NOMO-1 (cell line): Measurements from ENCODE around the gene SNRK.

Experiments
- DNase-seq, 2 experiments: peaks; one replicate each; lab custom pipeline; 2025; ENCODE audit not compliant: unreplicated experiment in 2 of 2; lab: John Stamatoyannopoulos, UW

The SNRK gene

DNA sequence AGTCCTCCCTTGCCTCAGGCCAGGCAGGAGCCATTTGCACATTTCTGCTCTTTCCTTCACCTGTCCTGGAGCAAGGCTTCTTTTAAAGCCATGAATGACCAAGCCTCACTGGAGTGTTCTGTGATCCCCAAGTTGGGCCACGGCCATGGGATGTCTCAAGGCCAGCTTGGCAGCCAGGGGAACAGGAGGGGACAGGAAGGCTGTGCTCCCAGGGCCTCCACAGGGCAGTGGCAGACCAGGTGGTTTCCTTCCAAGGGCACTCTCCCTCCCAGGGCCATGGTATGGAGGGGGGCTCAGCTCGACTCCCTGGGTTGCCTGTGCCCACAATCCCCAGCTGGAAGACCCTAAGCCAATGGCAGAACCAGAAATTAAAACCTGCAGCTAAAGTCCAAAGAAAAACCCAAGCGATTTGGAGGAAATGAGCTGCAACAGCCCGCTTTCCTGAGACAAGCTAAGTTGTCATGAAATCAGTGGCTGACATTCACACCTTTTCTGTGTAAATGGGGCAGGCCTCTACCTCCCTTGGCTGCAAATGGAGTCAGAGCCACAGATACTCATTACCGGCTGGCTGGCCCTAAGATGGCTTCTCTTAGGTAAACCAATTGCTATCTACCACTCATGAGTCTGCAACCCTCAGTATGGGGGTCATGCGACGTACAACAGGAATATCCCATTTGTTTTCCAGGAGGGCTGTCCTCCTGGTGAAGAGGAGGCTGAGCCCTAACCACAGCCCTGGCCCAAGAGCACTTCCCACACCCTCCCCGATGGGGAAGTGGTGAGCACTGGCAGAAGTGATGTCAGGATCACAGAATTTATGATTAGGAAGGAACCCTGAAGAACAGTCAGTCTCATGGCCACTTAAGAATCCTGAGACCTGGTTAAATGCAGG, 83.3 kb downstream of the SNRK start:
- peak; percentile 68 to 71 for DNase-seq

DNA sequence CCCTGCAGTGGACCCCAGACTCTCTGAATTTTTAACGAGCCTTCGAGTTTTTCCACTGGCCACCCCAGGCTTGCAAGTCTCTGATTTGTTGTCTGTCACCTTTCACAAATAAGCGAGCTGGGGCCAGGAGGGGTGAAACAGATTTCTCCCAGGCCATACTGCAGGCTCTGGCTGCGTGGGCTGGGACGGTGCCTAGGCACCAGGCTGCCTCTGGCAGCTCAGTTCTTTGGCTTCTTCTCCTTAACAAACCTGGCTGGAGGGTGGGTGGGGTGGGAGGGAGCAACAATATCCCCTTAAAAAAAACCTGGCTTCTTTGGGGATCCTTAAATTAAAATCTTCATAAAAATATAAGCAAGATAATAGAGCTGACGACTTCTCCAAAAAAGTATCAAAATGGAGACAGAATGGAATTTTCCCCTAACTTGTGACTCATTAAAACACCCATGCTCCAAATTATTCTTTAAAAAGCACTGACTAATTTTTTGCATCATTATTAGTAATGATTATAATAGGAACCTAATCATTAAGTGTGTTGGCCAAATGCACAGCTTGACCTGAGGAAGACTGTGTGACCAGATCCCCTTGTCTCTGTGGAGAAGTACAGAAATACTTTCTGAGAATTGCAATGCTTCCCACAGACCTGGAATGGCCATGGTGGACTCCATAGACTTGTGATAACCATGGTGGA, 84.1 kb downstream of the SNRK start:
- DNase-seq, result no peak

DNA sequence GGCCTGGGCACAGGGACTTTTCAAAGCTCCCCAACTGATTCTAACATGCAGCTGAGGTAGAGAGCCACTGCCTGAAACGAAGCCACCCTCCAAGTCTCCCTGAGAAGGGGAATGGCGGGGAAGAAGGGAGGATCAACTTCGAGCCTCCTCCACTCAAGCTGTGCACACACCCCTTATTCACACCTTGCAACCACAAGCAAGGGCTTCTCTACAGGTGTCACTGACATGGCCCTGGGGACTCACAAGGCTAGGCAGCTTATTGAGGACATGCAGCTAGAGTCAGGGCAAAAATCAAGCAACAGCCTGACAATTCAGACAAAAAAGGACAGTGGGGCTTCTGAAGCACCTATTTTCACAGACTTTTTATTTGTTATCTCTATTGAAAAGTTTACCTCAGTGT, 85.2 kb downstream of the SNRK start:
- DNase-seq, result no peak

DNA sequence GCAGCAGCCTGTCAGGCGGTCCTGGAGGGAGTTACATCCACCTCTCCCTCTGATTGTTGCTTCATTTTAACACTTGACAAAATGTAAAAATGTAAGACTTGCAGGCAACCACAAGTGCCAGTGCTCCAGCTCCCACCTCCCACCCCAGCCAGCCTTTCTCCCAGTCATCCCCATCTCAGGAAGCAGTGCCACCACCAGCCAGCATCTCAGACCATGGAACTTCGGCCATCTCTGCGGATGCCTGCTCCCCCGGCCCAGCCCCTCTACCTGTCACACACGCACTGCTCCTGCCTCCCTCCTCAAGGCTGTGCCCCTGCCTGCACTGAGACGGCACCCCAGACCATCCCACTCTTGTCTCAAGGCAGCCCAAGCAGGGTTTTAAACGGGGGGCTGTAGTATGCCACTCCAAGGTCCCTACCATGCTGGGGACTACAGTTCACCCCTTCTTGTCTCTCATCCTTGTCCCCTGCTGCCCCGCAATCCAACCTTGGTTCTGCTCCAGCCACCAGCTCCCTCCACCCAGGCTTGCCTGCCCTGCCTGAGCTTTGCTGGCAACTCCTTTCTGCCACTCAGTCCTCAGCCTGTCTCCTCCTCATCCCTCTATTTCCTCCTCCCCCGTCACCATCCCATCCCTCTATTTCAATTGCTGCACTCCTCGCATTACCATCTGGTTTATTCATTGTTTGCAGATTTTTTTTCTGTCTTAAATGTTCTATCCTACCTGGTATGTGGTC, 85.8 kb downstream of the SNRK start:
- DNase-seq, result no peak

DNA sequence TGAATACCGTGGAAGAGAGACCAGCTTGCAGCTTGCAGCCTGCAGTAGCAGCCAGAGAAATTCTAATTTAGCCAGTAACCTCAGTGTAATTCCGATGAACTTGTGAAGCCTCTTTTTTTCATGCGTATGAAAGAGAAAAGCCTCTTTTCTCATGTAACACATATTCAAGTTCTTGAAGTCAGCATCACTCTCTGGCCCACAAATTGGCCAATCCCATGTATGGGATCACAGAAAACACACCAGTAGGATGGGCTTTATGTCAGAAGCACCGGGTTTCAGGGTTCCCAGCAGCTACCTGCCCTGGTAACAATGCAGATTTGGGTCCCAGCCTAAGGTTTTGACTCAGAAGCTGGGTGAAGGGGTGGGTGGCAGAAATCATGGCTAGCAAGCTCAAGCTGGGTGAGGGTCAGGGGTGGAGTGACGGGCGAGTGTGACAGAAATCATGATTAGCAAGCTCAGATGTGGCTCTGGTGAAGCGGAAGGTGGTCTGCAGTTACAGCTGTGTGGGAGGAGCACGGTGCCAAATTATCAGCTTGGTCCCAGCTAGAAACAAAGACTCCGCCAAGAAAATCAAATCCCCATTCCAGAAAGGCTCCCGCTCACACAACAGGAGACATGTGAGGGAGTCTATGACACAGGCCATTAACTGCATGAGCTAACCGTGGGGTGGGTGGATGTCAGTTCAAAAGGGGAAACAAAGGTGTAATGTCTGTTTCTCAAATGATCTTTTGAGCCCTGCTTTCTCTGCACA, 86.6 kb downstream of the SNRK start:
- DNase-seq, result no peak

DNA sequence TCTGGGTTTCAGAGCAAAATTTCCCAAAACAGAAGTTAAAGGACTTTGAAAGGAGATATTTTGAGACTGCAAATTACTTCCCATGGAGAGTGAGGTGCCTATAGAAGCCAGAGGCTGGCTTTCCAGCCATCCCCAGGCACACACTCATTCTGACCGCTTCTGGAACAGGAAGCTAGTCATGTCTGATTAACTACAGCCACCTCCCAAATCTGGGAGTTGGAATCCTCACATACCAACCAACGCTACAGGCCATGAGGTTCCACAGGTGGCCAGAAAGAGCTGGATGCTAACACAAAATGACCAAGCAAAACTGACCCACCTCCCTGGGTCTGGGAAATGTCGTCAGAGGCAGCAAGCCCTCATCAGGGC, 87.2 kb downstream of the SNRK start:
- no peak for DNase-seq

- peak; percentile 23 to 50 for DNase-seq
Measured at GRCh38 chr3:43378066-43378935, 92.0 kb downstream of the SNRK start.

DNA sequence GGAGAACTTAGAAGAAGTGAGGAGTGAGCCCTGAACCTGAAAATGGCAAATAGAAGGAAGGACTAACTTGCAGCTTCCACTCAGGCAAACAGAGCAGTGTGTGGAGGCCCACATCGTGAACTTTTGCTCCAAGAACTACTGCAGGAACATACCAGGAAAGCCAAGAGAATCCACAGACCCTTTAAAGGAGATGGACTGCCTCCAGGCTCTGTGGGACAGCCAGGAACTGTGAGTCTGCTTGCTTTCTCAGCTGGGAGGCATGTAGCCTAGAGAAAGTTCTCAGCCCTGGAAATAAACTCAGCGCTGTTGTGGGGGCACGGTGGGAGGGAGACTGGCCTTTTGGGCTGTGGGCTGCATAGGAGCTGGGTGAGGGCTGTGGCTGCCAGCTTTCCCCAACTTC, 93.0 kb downstream of the SNRK start:
- DNase-seq, result no peak

DNA sequence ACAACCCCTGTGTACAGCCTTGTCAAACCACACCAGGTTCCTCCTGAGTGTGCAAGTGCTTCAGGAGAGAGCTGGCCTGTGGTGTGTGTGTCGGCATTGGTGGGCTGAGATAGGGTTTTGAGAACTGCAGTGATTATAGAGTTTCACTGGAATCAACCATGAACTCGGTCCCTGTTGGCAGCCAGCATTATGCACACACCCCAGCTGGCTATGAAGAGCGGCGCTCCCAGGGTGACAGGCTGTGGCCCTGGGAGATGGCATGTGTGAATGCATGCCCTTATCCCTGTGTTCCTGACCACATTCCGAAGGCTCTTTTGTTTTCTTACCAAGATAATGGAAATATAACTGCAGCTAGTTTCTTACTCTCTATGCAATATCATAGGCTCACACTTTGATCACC, 101.8 kb downstream of the SNRK start:
- DNase-seq, result no peak

- DNase-seq, result no peak
Measured at GRCh38 chr3:43388915-43389314, 102.6 kb downstream of the SNRK start.

DNA sequence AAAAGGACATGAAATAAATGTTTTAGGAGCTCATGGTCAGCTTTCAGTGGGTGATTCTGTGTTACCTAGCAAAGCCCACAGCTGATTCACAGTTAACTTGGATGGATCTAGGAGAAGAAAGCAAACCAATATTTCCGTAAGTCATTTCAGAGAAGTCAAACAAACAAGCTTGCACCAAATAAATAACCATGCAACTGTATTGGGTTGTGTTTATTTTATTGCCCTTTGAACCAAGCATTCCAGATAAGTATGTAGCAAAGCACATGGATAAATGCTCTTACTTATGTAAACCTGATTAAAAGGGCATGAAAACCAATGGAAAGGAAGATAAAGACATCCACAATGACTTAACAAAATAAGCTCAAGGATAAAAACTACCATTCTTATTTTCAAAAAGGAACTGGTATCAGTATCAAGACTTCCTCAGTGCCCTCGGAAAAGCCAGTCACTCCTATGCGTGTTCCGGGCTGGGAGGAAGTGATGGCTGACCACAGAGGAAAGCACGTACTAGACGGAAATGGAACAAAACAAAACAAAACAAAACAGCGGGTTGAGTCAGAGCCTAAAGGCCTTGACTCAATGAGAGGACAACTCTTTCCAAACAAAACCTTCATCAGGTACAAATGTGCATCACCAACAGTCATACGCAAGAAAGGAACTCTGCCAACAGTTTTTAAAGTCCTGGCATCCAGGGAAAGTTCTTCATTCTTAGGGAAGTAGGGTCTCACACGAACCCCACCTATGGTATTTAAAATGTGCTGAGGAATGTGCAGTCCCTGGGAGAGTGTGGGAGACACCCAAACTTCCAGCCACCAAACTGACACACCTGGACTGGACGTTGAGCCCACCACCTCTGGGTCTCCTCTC, 103.3 kb downstream of the SNRK start:
- DNase-seq, result peak; percentile 68 to 94

DNA sequence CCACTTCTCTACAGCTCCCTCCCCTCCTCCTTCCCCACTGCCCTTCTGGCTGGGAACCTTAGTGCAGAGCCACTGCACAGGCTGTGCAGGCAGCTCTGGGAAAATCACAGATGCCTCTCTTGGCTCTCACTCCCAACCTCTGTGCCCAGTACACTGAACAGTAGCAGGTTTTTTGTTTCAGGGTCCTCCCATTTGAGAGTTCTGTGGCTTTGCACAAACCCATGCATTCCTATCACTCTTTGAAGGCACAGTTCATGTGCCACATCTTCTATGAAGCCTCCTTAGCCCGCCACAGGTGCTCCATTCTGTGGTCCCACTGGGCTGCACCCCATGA, 103.9 kb downstream of the SNRK start:
- no peak for DNase-seq

DNA sequence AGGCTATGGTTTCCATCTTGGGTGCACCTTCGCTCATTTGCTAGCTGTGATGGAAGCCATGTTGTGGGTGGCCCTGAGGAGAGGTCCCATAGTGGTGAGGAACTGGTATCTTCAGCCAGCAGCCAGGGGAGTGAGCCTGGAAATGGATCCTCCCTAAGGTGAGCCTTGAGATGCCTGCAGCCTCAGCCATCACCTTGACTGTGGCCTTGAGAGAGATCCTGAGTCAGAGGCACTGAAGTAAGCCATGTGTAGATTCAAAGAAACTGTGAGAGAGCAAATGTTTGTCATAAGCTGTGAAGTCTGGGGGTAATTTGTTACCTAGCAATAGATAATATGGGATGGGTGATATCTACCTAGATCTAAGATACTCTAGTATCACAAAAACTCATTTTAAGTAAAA, 105.3 kb downstream of the SNRK start:
- DNase-seq, result no peak

GRCh38 chr3:43394041-43394554, 107.8 kb downstream of the SNRK start:
- no peak for DNase-seq

- no peak for DNase-seq
Measured at GRCh38 chr3:43399034-43399433, 112.7 kb downstream of the SNRK start.

DNA sequence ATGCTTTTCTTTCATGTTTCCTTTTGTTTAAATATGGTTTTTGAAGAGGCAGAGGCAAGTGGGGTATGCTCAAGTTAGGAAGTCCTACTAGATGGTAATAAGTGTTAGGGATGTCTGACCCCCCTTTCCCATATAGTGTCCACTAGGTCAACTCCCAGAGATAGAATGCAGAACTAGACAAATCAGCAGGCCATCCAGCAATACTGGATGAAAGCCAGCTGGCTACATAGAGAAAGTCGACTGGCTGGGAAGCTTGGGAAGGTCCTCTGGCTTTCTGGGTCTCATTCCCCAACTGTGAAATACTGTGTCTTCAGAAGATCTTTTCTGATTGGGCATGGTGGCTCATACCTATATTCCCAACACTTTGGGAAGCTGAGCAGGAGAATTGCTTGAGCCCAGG, 113.8 kb downstream of the SNRK start:
- DNase-seq, result no peak
